ENCODE results near the gene CCR6. TPM values are rescaled to one million over a fixed set of nuclear protein-coding genes. Genes with fewer than 3 reads are reported as not detected.

CCR6 gene
- total and polyA plus RNA-seq, 10 donors = 15.5 to 37.0 (median 19.8) TPM

- no peaks in the 10 kb centered on the region for H3K27me3 ChIP-seq (replicated peaks in 1 of 7)
- no peaks in the 10 kb centered on the region for H3K9me3 ChIP-seq
- H3K4me3 ChIP-seq = no peak overlapping the region
- peaks cover 8 to 61% (median 29%) of the 10 kb centered on the region in 6 donors for H3K4me1 ChIP-seq
- intact Hi-C loops (cut with DNase I; ENCODE audit: low total_unique reads) = no loop called here
- DNase-seq = no peak
- no peak overlapping the region for H3K27ac ChIP-seq
- TF ChIP-seq POLR2AphosphoS5 (IDR thresholded peaks at IDR 0.05) (no peak), CTCF (IDR thresholded peaks at IDR 0.05 in 8 of 11, conservative IDR thresholded peaks at IDR 0.05 in 3 of 11) (no peak), POLR2A (IDR thresholded peaks at IDR 0.05) (no peak)
- no peaks in the 10 kb centered on the region for H3K36me3 ChIP-seq
- 64 to 83% (median 77%) methylated on average over 1 of the region's 1 CpG for WGBS, 5 donors
Measured at GRCh38 chr6:167106406-167106805, 16.5 kb upstream of the CCR6 start.

GRCh38 chr6:167107787-167108186 lies 15.1 kb upstream of the CCR6 start:
- intact Hi-C loops (cut with DNase I; ENCODE audit: low total_unique reads) = no loop called here
- DNase-seq = no peak
- no peaks in the 10 kb centered on the region for H3K27me3 ChIP-seq (replicated peaks in 1 of 7)
- peaks cover 6 to 60% (median 28%) of the 10 kb centered on the region in 6 donors for H3K4me1 ChIP-seq
- 70 to 86% (median 77%) methylated on average over 7 of the region's 7 CpGs for WGBS, 5 donors
- no peaks in the 10 kb centered on the region for H3K36me3 ChIP-seq
- H3K9me3 ChIP-seq = no peaks in the 10 kb centered on the region
- no peak for TF ChIP-seq POLR2AphosphoS5 (IDR thresholded peaks at IDR 0.05)
- no peak for TF ChIP-seq CTCF (IDR thresholded peaks at IDR 0.05 in 8 of 11, conservative IDR thresholded peaks at IDR 0.05 in 3 of 11)
- TF ChIP-seq POLR2A (IDR thresholded peaks at IDR 0.05) = no peak
- H3K27ac ChIP-seq = no peak overlapping the region
- H3K4me3 ChIP-seq = no peak overlapping the region

- Histone ChIP-seq H3K36me3 (no peaks in the 10 kb centered on the region), H3K4me3 (no peak overlapping the region), H3K9me3 (no peaks in the 10 kb centered on the region), H3K27ac (no peak overlapping the region), H3K27me3 (replicated peaks in 1 of 7) (no peaks in the 10 kb centered on the region), H3K4me1 (peaks cover 4 to 57% (median 24%) of the 10 kb centered on the region in 6 donors)
- 87 to 93% (median 91%) methylated on average over 5 of the region's 5 CpGs for WGBS, 5 donors
- intact Hi-C loops (cut with DNase I; ENCODE audit: low total_unique reads) = no loop called here
- TF ChIP-seq POLR2AphosphoS5 (IDR thresholded peaks at IDR 0.05) = no peak
- no peak for TF ChIP-seq POLR2A (IDR thresholded peaks at IDR 0.05)
- no peak for TF ChIP-seq CTCF (IDR thresholded peaks at IDR 0.05 in 8 of 11, conservative IDR thresholded peaks at IDR 0.05 in 3 of 11)
- no peak for DNase-seq
Measured at GRCh38 chr6:167108278-167108677, 14.6 kb upstream of the CCR6 start.

- H3K9me3 ChIP-seq = no peaks in the 10 kb centered on the region
- TF ChIP-seq CTCF (IDR thresholded peaks at IDR 0.05 in 8 of 11, conservative IDR thresholded peaks at IDR 0.05 in 3 of 11) (no peak), POLR2A (IDR thresholded peaks at IDR 0.05) (no peak), POLR2AphosphoS5 (IDR thresholded peaks at IDR 0.05) (no peak)
- no peaks in the 10 kb centered on the region for H3K36me3 ChIP-seq
- WGBS, 5 donors = 72 to 85% (median 77%) methylated on average over 6 of the region's 6 CpGs
- peak overlapping the region in 2 of 8 donors; percentile 83 to 91 for H3K27ac ChIP-seq
- H3K27me3 ChIP-seq (replicated peaks in 1 of 7) = no peaks in the 10 kb centered on the region
- peaks cover 0 to 56% (median 21%) of the 10 kb centered on the region in 6 donors for H3K4me1 ChIP-seq
- no peak for DNase-seq
- intact Hi-C loops (cut with DNase I; ENCODE audit: low total_unique reads) = no loop called here
- H3K4me3 ChIP-seq = no peak overlapping the region
Measured at GRCh38 chr6:167109651-167110050, 13.2 kb upstream of the CCR6 start.

Measured in spleen (tissue), 11 donors.